HG02610 (cell line): Measurements from ENCODE around the gene HLA-DPB1.
A peak's percentile ranks its signal among the peaks of the same experiment; 100 is the strongest.

ENCODE experiments used
- ATAC-seq: cut with Tn5 transposase; IDR thresholded peaks from one replicate; pipeline ENCODE4 v1.9.1; 2021; ENCODE audit warnings: mild to moderate bottlenecking, moderate library complexity; ENCODE audit not compliant: unreplicated experiment

The HLA-DPB1 gene

GRCh38 chr6:33070909-33071308 is 4.9 kb upstream of the HLA-DPB1 start:
- no peak for ATAC-seq

GRCh38 chr6:33071569-33071968 is 4.2 kb upstream of the HLA-DPB1 start:
- ATAC-seq: no peak

GRCh38 chr6:33072508-33073100 is 3.2 kb upstream of the HLA-DPB1 start:
- no peak for ATAC-seq

GRCh38 chr6:33073431-33073871 is 2.3 kb upstream of the HLA-DPB1 start, which contains the start of gene HLA-DPA1:
Gene HLA-DPA1, minus strand, starts transcription at chr6:33073649.
- peak; percentile 80 for ATAC-seq

- ATAC-seq: peak; percentile 15
Measured at GRCh38 chr6:33075208-33075567, 602 bp upstream of the HLA-DPB1 start.

- ATAC-seq: no peak
Measured at GRCh38 chr6:33076406-33076934, 680 bp downstream of the HLA-DPB1 start.

GRCh38 chr6:33077908-33078307 is 2.1 kb downstream of the HLA-DPB1 start:
- ATAC-seq: no peak

GRCh38 chr6:33078442-33078841 is 2.7 kb downstream of the HLA-DPB1 start:
- no peak for ATAC-seq

- no peak for ATAC-seq
Measured at GRCh38 chr6:33078919-33079521, 3.2 kb downstream of the HLA-DPB1 start.

GRCh38 chr6:33079580-33079979 is 3.8 kb downstream of the HLA-DPB1 start:
- no peak for ATAC-seq

GRCh38 chr6:33080127-33081089 is 4.6 kb downstream of the HLA-DPB1 start:
- ATAC-seq: no peak

- no peak for ATAC-seq
Measured at GRCh38 chr6:33081098-33081824, 5.5 kb downstream of the HLA-DPB1 start.

- ATAC-seq: no peak
Measured at GRCh38 chr6:33082702-33083101, 6.9 kb downstream of the HLA-DPB1 start.

GRCh38 chr6:33085627-33086026 is 9.8 kb downstream of the HLA-DPB1 start:
- ATAC-seq: no peak

GRCh38 chr6:33088258-33088930 is 12.6 kb downstream of the HLA-DPB1 start:
- ATAC-seq: no peak

GRCh38 chr6:33088931-33089620 is 13.3 kb downstream of the HLA-DPB1 start:
- ATAC-seq: no peak

GRCh38 chr6:33091957-33092356 is 16.2 kb downstream of the HLA-DPB1 start:
- no peak for ATAC-seq

GRCh38 chr6:33092385-33092784 is 16.6 kb downstream of the HLA-DPB1 start:
- no peak for ATAC-seq

- ATAC-seq: no peak
Measured at GRCh38 chr6:33093855-33094254, 18.1 kb downstream of the HLA-DPB1 start.

- ATAC-seq: no peak
Measured at GRCh38 chr6:33095681-33096080, 19.9 kb downstream of the HLA-DPB1 start.
